H1 (cell line): ENCODE measurements around the gene HDHD5. TPM values are rescaled to one million over a fixed set of nuclear protein-coding genes. Genes with fewer than 3 reads are reported as not detected.

Experiments used
- EP300 ChIP-seq, 2 experiments: IDR thresholded peaks; 1 replicate in 1 of 2; 2 replicates in 1 of 2; pipeline ENCODE4 v1.6.1; 2011 to 2012; ENCODE audit warnings: low read depth in 2 of 2, low read length in 2 of 2, mild to moderate bottlenecking in 2 of 2, borderline replicate concordance in 1 of 2, inconsistent platforms in 1 of 2, moderate library complexity in 1 of 2
- POLR2AphosphoS5 ChIP-seq: IDR thresholded peaks from 2 replicates; pipeline ENCODE4 v1.6.1; 2011; ENCODE audit warnings: low read depth, low read length
- SP4 ChIP-seq: IDR thresholded peaks from 2 replicates; pipeline ENCODE4 v1.6.1; 2012; ENCODE audit warnings: low read length, inconsistent platforms
- polyA plus RNA-seq, 7 experiments: library from polyadenylated mRNA; depleted of rRNA in 3 of 7; stranded (reverse) in 5 of 7; unstranded in 2 of 7; fragments of >200 nt in 5 of 7; fragments of 200-250 nt in 2 of 7; gene quantifications; 1 replicate in 5 of 7; 2 replicates in 1 of 7; 4 replicates in 1 of 7; pipeline versions ENCODE4 v1.2.1 to v1.2.3, GENCODE V29; 2011 to 2013; ENCODE audit warnings: missing spikeins in 2 of 7, mixed read lengths in 2 of 7
- total RNA-seq: library from RNA; stranded (reverse); fragmentation: NEBNext Ultra II Directional; extraction: Animal tissue kit (Norgen Biotek cat#: 25700); gene quantifications from 2 replicates; pipeline ENCODE4 v1.2.1, GENCODE V29; 2021

Gene HDHD5
- total and polyA plus RNA-seq, 2 of the 8 experiments (the other 6 are each of a cell fraction or from before 2014, with no cell fraction given): 68.3 to 123 TPM

GRCh38 chr22:17097062-17097461 lies 62.0 kb downstream of the HDHD5 start (continued):
- TF ChIP-seq EP300 (IDR thresholded peaks at IDR 0.05; ENCODE audit: borderline replicate concordance in 1 of 2, low read depth in 2 of 2, low read length in 2 of 2): no peak
- TF ChIP-seq POLR2AphosphoS5: no peak
- no peak for TF ChIP-seq SP4
- TF ChIP-seq, all 59 proteins: peak for 0
